Activated T-cell treated with anti-CD3 and anti-CD28 coated beads, Interleukin-2, amount 50 U/mL, for 48 hours (primary cell): Measurements from ENCODE around the gene XBP1.
"Not testable (repeated sequence)": the region's sequence is repeated elsewhere in the genome, so short reads cannot be mapped to it uniquely, and the experiment has no call there.

Experiments used
- DNase-seq, 2 experiments: peaks; one replicate each; pipeline ENCODE4 v3.0.0-alpha.2; 2020

Gene XBP1

GRCh38 chr22:28800308-28801041 is at the start of gene XBP1:
XBP1 (minus strand) TSS chr22:28800569.
- DNase-seq: peak; percentile 92 to 93

- no peak for DNase-seq
Observed at GRCh38 chr22:28846994-28847393, 46.6 kb upstream of the XBP1 start.

- not testable (repeated sequence) for DNase-seq
Observed at GRCh38 chr22:28844277-28844676, 43.9 kb upstream of the XBP1 start.

- no peak for DNase-seq
Observed at GRCh38 chr22:28843633-28844032, 43.3 kb upstream of the XBP1 start.

GRCh38 chr22:28841111-28841510 is 40.7 kb upstream of the XBP1 start:
- no peak for DNase-seq

GRCh38 chr22:28838971-28839370 is 38.6 kb upstream of the XBP1 start:
- DNase-seq: no peak

- no peak for DNase-seq
Observed at GRCh38 chr22:28837640-28838039, 37.3 kb upstream of the XBP1 start.

- no peak for DNase-seq
Observed at GRCh38 chr22:28835630-28836189, 35.3 kb upstream of the XBP1 start.

- DNase-seq: peak in 1 of 2 experiments; percentile 32
Observed at GRCh38 chr22:28833276-28833923, 33.0 kb upstream of the XBP1 start.

GRCh38 chr22:28832731-28833130 is 32.4 kb upstream of the XBP1 start:
- no peak for DNase-seq

GRCh38 chr22:28831140-28832072 is 31.0 kb upstream of the XBP1 start:
- no peak for DNase-seq

- DNase-seq: no peak
Observed at GRCh38 chr22:28830441-28830840, 30.1 kb upstream of the XBP1 start.

- peak; percentile 79 to 83 for DNase-seq
Observed at GRCh38 chr22:28829358-28830181, 29.2 kb upstream of the XBP1 start.

GRCh38 chr22:28826921-28827320 is 26.6 kb upstream of the XBP1 start:
- DNase-seq: no peak

GRCh38 chr22:28826430-28826829 is 26.1 kb upstream of the XBP1 start:
- not testable (repeated sequence) for DNase-seq

GRCh38 chr22:28824455-28824854 is 24.1 kb upstream of the XBP1 start:
- not testable (repeated sequence) for DNase-seq

- no peak for DNase-seq
Observed at GRCh38 chr22:28822930-28823551, 22.7 kb upstream of the XBP1 start.

- no peak for DNase-seq
Observed at GRCh38 chr22:28821452-28821851, 21.1 kb upstream of the XBP1 start.

GRCh38 chr22:28820885-28821284 is 20.5 kb upstream of the XBP1 start:
- no peak for DNase-seq

- no peak for DNase-seq
Observed at GRCh38 chr22:28819253-28820096, 19.1 kb upstream of the XBP1 start.
